Activated CD4-positive, alpha-beta memory T cell treated with anti-CD3 and anti-CD28 coated beads, Interleukin-2, amount 10 ng/mL, durations not matched to agents 7 days and 5 days (primary cell): ENCODE results near the gene NR2E3. TPM values are rescaled to one million over a fixed set of nuclear protein-coding genes. Genes with fewer than 3 reads are reported as not detected.

Experiments
- CTCF ChIA-PET: fragments of 350-600 bp; sonication (Branson Sonifier 250); formaldehyde crosslinking; loops from one replicate; lab custom pipeline; 2021; ENCODE audit warnings: antibody characterized with exemption, inconsistent platforms; lab: Charles Lee
- POLR2A ChIA-PET: fragments of 350-600 bp; sonication (Branson Sonifier 250); formaldehyde crosslinking; loops from one replicate; lab custom pipeline; 2021; ENCODE audit warnings: antibody characterized with exemption; lab: Charles Lee
- DNase-seq: peaks from one replicate; pipeline ENCODE4 v3.0.0-alpha.2; 2020
- H3K27ac Mint-ChIP-seq: one replicate; pipeline ENCODE4 v1.8.0; 2021; ENCODE audit warnings: mild to moderate bottlenecking, mixed read lengths
- H3K27me3 Mint-ChIP-seq: one replicate; pipeline ENCODE4 v1.8.0; 2021; ENCODE audit warnings: mixed read lengths
- H3K36me3 Mint-ChIP-seq: one replicate; pipeline ENCODE4 v1.8.0; 2021; ENCODE audit warnings: low read depth, mixed read lengths
- H3K4me1 Mint-ChIP-seq: one replicate; pipeline ENCODE4 v1.8.0; 2021; ENCODE audit warnings: mixed read lengths
- H3K4me3 Mint-ChIP-seq: one replicate; pipeline ENCODE4 v1.8.0; 2021; ENCODE audit warnings: mild to moderate bottlenecking, mixed read lengths
- H3K9me3 Mint-ChIP-seq: one replicate; pipeline ENCODE4 v1.8.0; 2021; ENCODE audit warnings: mixed read lengths
- total RNA-seq, 2 experiments: library from RNA; stranded (reverse); gene quantifications; one replicate each; pipeline ENCODE4 v1.2.3, GENCODE V29; 2021

Gene NR2E3
- total RNA-seq, 2 experiments from 2014 or later = not detected

DNA sequence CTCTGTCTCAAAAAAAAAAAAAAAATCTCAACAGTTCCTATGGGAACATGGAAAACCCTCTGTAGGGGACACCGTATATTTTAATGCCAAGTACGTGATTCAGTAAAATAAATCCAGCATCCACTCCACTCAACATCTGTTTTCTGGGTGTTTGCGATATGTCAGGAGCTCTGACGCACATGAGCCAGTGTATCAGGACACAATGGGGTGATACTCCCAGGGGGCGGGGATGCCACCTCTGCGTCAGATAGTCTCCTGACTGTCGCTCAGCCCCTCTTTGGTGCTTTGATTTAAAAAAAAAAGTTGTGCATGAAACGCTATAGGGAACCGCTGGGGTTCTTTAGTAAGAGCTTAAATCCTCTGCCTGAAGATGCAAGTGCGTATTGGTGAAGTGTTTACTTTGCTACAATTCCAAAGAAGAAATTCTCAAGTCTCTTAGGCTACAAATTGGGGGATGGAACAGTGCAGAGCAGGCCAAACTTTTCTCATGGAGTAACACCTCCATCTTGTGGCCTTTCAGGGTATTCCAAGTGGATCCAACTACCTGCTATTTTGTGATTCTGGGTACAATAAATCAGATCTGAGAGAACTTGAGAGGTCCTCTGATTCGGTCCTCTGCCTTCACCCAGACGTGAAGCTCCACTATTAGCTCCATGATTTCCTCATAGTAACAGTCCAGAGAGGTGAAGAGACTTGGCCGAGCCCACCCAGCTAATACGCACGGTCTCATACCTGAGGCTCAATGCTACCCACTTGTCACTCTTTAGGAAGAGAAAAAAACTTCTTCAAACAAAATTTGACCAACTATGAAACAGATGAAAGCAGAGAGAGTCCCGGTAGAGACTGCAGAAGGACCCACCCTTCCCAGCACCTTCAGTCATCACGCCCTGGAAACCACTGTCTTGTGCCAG is 9.3 kb upstream of the NR2E3 start:
- Mint-ChIP-seq H3K9me3 (no peaks in the 10 kb centered on the region), H3K27me3 (peaks cover 6% of the 10 kb centered on the region), H3K27ac (no peak overlapping the region), H3K36me3 (no peaks in the 10 kb centered on the region), H3K4me1 (no peaks in the 10 kb centered on the region), H3K4me3 (no peak overlapping the region)
- peak; percentile 30 for DNase-seq
- POLR2A ChIA-PET = no interaction called here
- CTCF ChIA-PET = interaction anchor here (0.6 to 4.2 kb wide), 8 partner anchors 18 to 355 kb away, joined by 3 to 26 read pairs (median 6); no protein-coding TSS in a partner anchor

DNA sequence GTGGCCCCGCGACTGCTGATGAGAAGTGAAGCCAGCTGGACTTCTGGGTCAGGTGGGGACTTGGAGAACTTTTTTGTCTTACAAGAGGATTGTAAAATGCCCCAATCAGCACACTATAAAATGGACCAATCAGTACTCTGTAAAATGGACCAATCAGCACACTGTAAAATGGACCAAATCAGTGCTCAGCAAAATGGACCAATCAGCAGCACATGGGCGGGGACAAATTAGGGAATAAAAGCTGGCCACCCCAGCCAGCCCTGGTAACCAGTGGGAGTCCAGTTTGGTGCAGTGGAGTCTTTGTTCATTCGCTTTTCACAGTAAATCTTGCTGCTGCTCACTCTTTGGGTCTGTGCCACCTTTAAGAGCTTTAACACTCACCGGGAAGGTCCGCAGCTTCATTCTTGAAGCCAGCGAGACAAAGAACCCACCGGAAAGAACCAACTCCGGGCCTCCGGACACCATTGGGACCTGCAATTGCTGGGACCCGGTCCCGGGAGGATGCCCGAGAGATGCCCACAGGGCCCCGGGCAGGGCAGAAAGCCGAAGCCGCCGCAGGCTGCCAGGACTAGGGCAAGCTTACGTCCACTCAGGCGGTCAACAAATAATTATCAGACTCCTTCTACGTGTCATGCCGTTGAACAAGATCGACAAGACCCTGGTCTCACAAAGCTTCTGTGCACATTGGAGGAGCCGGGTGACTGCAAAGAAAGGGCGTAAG is 8.3 kb upstream of the NR2E3 start:
- ChIA-PET POLR2A (no interaction called here), CTCF (interaction anchor here (0.7 to 4.2 kb wide), 10 partner anchors 19 to 354 kb away, joined by 3 to 26 read pairs (median 4); no protein-coding TSS in a partner anchor)
- no peak overlapping the region for H3K4me3 Mint-ChIP-seq
- no peak overlapping the region for H3K27ac Mint-ChIP-seq
- no peaks in the 10 kb centered on the region for H3K4me1 Mint-ChIP-seq
- H3K9me3 Mint-ChIP-seq = no peaks in the 10 kb centered on the region
- DNase-seq = no peak
- H3K36me3 Mint-ChIP-seq = no peaks in the 10 kb centered on the region
- peaks cover 4% of the 10 kb centered on the region for H3K27me3 Mint-ChIP-seq

- Mint-ChIP-seq H3K36me3 (no peaks in the 10 kb centered on the region), H3K27ac (no peak overlapping the region), H3K4me3 (no peak overlapping the region), H3K27me3 (peaks cover 4% of the 10 kb centered on the region), H3K9me3 (no peaks in the 10 kb centered on the region), H3K4me1 (no peaks in the 10 kb centered on the region)
- ChIA-PET CTCF (interaction anchor here (0.5 to 4.2 kb wide), 11 partner anchors 21 to 354 kb away, joined by 3 to 26 read pairs (median 4); no protein-coding TSS in a partner anchor), POLR2A (no interaction called here)
- DNase-seq = peak; percentile 53
These were observed 7.6 kb upstream of the NR2E3 start for GRCh38 chr15:71802770-71803169.

- Mint-ChIP-seq H3K4me3 (no peak overlapping the region), H3K4me1 (no peaks in the 10 kb centered on the region), H3K9me3 (no peaks in the 10 kb centered on the region), H3K27ac (no peak overlapping the region), H3K36me3 (no peaks in the 10 kb centered on the region), H3K27me3 (peaks cover 4% of the 10 kb centered on the region)
- CTCF ChIA-PET = interaction anchor here (1.1 to 4.2 kb wide), 4 partner anchors 52 to 352 kb away, joined by 4 to 26 read pairs (median 6); no protein-coding TSS in a partner anchor
- POLR2A ChIA-PET = no interaction called here
- DNase-seq = no peak
These were observed 6.1 kb upstream of the NR2E3 start for GRCh38 chr15:71804226-71804625.

- no peaks in the 10 kb centered on the region for H3K36me3 Mint-ChIP-seq
- POLR2A ChIA-PET = no interaction called here
- no peaks in the 10 kb centered on the region for H3K4me1 Mint-ChIP-seq
- no peak overlapping the region for H3K27ac Mint-ChIP-seq
- CTCF ChIA-PET = interaction anchor here (1.1 to 1.6 kb wide), 3 partner anchors 53 to 351 kb away, joined by 4 to 6 read pairs (median 5); no protein-coding TSS in a partner anchor
- H3K4me3 Mint-ChIP-seq = no peak overlapping the region
- no peak for DNase-seq
- no peaks in the 10 kb centered on the region for H3K9me3 Mint-ChIP-seq
- H3K27me3 Mint-ChIP-seq = peaks cover 4% of the 10 kb centered on the region
These were observed 5.5 kb upstream of the NR2E3 start for GRCh38 chr15:71804695-71805470.

DNA sequence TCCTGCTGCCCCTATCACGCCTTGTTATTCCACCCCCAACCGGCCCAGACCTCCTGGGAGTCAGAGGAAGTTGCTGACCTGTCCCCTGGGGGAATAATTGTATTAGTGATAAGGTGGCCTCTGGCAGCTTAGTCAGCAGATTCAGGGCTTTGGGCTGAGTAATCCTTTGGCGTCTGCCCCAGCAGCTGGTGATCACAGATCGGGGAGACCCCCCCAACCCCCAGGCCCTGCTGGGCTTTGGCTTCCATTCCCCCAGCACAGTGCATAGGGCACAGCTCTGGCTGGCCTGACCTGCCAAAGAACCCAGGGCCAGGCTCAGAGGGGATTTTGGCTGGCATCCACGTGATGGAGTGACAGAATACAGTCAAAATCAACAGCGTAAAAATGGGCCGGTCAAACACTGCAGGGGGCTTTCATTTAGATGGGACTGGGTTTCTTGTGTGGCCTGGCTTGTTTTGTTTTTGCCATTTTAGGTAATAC is 3.9 kb upstream of the NR2E3 start:
- DNase-seq = no peak
- H3K27me3 Mint-ChIP-seq = no peaks in the 10 kb centered on the region
- no peak overlapping the region for H3K27ac Mint-ChIP-seq
- H3K4me1 Mint-ChIP-seq = no peaks in the 10 kb centered on the region
- no peak overlapping the region for H3K4me3 Mint-ChIP-seq
- CTCF ChIA-PET = no interaction called here
- H3K36me3 Mint-ChIP-seq = no peaks in the 10 kb centered on the region
- POLR2A ChIA-PET = no interaction called here
- H3K9me3 Mint-ChIP-seq = no peaks in the 10 kb centered on the region

DNA sequence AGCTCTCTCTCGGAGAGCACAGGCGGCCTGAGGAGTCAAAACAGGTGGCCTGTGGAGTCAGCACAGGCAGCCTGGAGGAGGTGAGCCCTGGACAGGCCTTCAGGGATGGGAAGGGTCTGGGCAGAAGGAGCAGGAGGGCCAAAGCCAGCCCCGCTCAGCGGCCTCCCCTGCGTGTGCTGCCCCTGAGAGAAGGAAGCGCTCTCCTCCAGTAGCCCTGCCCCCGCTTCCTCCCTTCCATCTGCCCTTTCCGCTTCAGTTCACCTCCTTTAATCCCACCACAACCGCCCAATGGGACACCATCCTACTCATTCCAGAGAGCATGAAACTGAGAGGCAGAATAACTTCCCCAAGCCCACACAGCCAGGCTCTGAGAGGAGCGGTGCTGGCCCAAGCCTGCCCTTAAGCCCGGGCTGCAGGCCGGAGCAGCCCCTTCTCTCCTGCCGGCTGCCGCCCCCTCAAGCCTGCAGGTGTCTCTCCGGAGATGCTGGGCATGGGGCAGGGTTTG is 3.2 kb upstream of the NR2E3 start:
- H3K27ac Mint-ChIP-seq = no peak overlapping the region
- POLR2A ChIA-PET = no interaction called here
- no peaks in the 10 kb centered on the region for H3K36me3 Mint-ChIP-seq
- no peaks in the 10 kb centered on the region for H3K9me3 Mint-ChIP-seq
- H3K4me3 Mint-ChIP-seq = no peak overlapping the region
- H3K27me3 Mint-ChIP-seq = no peaks in the 10 kb centered on the region
- no peak for DNase-seq
- no peaks in the 10 kb centered on the region for H3K4me1 Mint-ChIP-seq
- CTCF ChIA-PET = interaction anchor here (1.5 kb wide), 1 partner anchor 11 kb away, joined by 3 read pairs; no protein-coding TSS in a partner anchor

- Mint-ChIP-seq H3K9me3 (no peaks in the 10 kb centered on the region), H3K36me3 (no peaks in the 10 kb centered on the region), H3K4me1 (no peaks in the 10 kb centered on the region), H3K27ac (no peak overlapping the region), H3K27me3 (no peaks in the 10 kb centered on the region), H3K4me3 (no peak overlapping the region)
- no peak for DNase-seq
- ChIA-PET CTCF (interaction anchor here (1.5 kb wide), 1 partner anchor 10 kb away, joined by 3 read pairs; no protein-coding TSS in a partner anchor), POLR2A (no interaction called here)
These were observed 2.7 kb upstream of the NR2E3 start for GRCh38 chr15:71807691-71808091.

DNA sequence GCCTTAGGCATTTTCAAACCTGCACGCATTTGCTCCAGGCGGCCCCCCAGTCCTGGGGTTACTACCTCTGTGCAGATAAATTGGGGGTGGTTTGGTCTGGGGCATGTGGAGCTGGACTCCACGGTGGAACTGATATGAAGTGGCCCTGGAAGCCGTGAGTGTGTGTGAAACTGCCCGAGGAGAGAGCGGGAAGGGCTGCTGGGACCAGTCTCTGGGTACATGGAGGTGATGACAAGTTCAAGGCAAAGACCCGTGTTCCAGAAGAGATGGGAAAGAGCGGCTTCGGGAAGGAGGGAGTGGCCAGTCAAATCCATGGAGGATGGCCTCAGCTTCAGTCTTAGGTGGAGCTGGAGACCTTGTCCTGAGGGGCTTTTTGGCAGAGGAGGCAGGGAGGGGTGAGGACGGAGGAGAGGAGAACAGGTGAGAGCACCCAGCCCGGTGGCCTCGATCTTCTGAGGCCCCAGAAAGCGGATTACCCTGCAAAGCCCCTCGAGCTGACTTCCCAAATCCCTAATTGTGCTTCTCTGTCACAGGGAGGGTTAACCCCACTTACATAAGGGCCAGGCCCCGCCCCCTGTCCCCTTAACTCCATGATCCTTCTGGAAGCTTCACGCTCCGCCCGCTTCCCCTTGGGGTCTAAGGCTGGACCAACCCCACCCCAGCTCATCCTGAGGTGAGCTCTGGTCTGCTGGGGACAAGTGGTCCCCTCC is 1.9 kb upstream of the NR2E3 start:
- no peaks in the 10 kb centered on the region for H3K27me3 Mint-ChIP-seq
- H3K36me3 Mint-ChIP-seq = no peaks in the 10 kb centered on the region
- H3K9me3 Mint-ChIP-seq = no peaks in the 10 kb centered on the region
- DNase-seq = no peak
- H3K4me1 Mint-ChIP-seq = no peaks in the 10 kb centered on the region
- H3K4me3 Mint-ChIP-seq = no peak overlapping the region
- ChIA-PET POLR2A (no interaction called here), CTCF (interaction anchor here (1.5 kb wide), 1 partner anchor 9 kb away, joined by 3 read pairs; no protein-coding TSS in a partner anchor)
- no peak overlapping the region for H3K27ac Mint-ChIP-seq

GRCh38 chr15:71809346-71809745 is 1.0 kb upstream of the NR2E3 start:
- H3K9me3 Mint-ChIP-seq = no peaks in the 10 kb centered on the region
- CTCF ChIA-PET = no interaction called here

DNA sequence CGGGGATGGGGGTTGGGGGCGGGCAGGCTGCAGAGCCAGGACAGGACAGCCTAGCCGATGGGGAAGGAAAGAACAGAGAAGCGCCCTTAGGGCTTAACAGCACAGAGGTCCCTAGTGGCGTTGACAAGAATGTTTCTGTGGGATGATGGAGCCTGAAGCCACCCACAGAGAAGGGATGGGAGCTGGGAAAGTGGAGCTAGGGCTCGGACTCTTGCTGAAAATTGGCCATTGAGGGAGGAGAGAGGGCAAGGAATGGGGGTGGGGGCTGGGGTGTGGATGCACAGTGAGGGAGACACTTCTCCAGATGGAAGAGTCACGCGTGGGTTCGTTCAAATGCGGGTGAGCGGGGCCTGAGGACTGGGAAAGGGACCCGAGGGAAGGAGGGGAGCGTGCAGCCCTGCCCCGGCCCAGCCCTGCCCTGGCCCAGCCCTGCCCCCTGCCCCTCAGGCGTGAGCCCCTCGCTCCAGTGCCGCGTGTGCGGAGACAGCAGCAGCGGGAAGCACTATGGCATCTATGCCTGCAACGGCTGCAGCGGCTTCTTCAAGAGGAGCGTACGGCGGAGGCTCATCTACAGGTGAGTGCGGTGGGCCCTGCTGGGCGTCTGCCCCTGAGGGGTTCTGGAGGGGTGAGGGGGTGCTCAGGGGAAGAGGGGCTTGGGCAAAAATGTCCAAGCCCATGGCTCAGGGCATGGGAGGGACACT is 832 bp downstream of the NR2E3 start:
- H3K36me3 Mint-ChIP-seq = no peaks in the 10 kb centered on the region
- H3K27ac Mint-ChIP-seq = no peak overlapping the region
- ChIA-PET CTCF (no interaction called here), POLR2A (no interaction called here)
- H3K27me3 Mint-ChIP-seq = no peaks in the 10 kb centered on the region
- DNase-seq = no peak
- H3K9me3 Mint-ChIP-seq = no peaks in the 10 kb centered on the region
- H3K4me1 Mint-ChIP-seq = no peaks in the 10 kb centered on the region
- H3K4me3 Mint-ChIP-seq = no peak overlapping the region

More at GRCh38 chr15:71809346-71809745, 1.0 kb upstream of the NR2E3 start:
- H3K4me1 Mint-ChIP-seq = no peaks in the 10 kb centered on the region
- no peaks in the 10 kb centered on the region for H3K36me3 Mint-ChIP-seq
- H3K27ac Mint-ChIP-seq = no peak overlapping the region
- H3K4me3 Mint-ChIP-seq = no peak overlapping the region
- POLR2A ChIA-PET = no interaction called here
- DNase-seq = no peak
- H3K27me3 Mint-ChIP-seq = no peaks in the 10 kb centered on the region
